Fibroblast of peridontal ligament (primary cell): ENCODE data around the gene TMEM131L.
"Not testable (repeated sequence)": the region's sequence is repeated elsewhere in the genome, so short reads cannot be mapped to it uniquely, and the experiment has no call there.

Source experiments
- DNase-seq: peaks from one replicate; pipeline ENCODE4 v3.0.0-alpha.2; 2010; ENCODE audit errors: extremely low read depth

The TMEM131L gene

GRCh38 chr4:153649572-153649991 is 183.4 kb downstream of the TMEM131L start:
- DNase-seq = peak; percentile 11

GRCh38 chr4:153651116-153651515 is 185.0 kb downstream of the TMEM131L start:
- no peak for DNase-seq

GRCh38 chr4:153651587-153651986 is 185.4 kb downstream of the TMEM131L start:
- no peak for DNase-seq

GRCh38 chr4:153652051-153652784 is 186.1 kb downstream of the TMEM131L start:
- DNase-seq = no peak

- no peak for DNase-seq
Measured at GRCh38 chr4:153655002-153655541, 188.9 kb downstream of the TMEM131L start.

- DNase-seq = peak; percentile 8
Measured at GRCh38 chr4:153655928-153656327, 189.8 kb downstream of the TMEM131L start.

- DNase-seq = peak; percentile 23
Measured at GRCh38 chr4:153661215-153661822, 195.2 kb downstream of the TMEM131L start.

GRCh38 chr4:153661908-153662307 is 195.7 kb downstream of the TMEM131L start:
- no peak for DNase-seq

- DNase-seq = no peak
Measured at GRCh38 chr4:153663667-153664066, 197.5 kb downstream of the TMEM131L start.

GRCh38 chr4:153666505-153666904 is 200.3 kb downstream of the TMEM131L start:
- DNase-seq = not testable (repeated sequence)

GRCh38 chr4:153668647-153669046 is 202.5 kb downstream of the TMEM131L start:
- no peak for DNase-seq

- no peak for DNase-seq
Measured at GRCh38 chr4:153669838-153670237, 203.7 kb downstream of the TMEM131L start.

- no peak for DNase-seq
Measured at GRCh38 chr4:153676486-153676885, 210.3 kb downstream of the TMEM131L start.

GRCh38 chr4:153676984-153677383 is 210.8 kb downstream of the TMEM131L start:
- peak; percentile 77 for DNase-seq

GRCh38 chr4:153679486-153679885 is 213.3 kb downstream of the TMEM131L start:
- no peak for DNase-seq

- DNase-seq = no peak
Measured at GRCh38 chr4:153683763-153684181, 217.6 kb downstream of the TMEM131L start.

GRCh38 chr4:153684182-153684970 is 218.2 kb downstream of the TMEM131L start, which contains the start of gene TLR2:
TLR2 (plus strand) TSS chr4:153684280; CDS start chr4:153702908, 18,628 bp downstream.
- no peak for DNase-seq

- no peak for DNase-seq
Measured at GRCh38 chr4:153684971-153685371, 218.8 kb downstream of the TMEM131L start.
